ENCODE results near the gene FGFR3. TPM values are rescaled to one million over a fixed set of nuclear protein-coding genes. Genes with fewer than 3 reads are reported as not detected.

FGFR3 gene
- total and polyA plus RNA-seq, 2 of the 4 experiments (the other 2 are of a cell fraction), result 0.18 to 0.67 TPM

GRCh38 chr4:1815096-1815996 is 22.3 kb downstream of the FGFR3 start:
- no peaks in the 10 kb centered on the region; the same call in 1 of the 2 replicates for H3K4me1 ChIP-seq (ENCODE audit: control insufficient read depth, insufficient read depth, low read length)
- intact Hi-C loops (cut with micrococcal nuclease) (no loop called here), dilution Hi-C loops (cut with HindIII; ENCODE audit: low sequenced_read_pairs, unreplicated experiment) (no loop called here), in situ Hi-C loops (cut with MboI; ENCODE audit: low sequenced_read_pairs) (no loop called here)
- no peaks in the 10 kb centered on the region for H3K9me3 ChIP-seq (ENCODE audit: control insufficient read depth, insufficient read depth, low read length)
- H2AFZ ChIP-seq (replicated peaks; ENCODE audit: low read length, poor library complexity), result no peak overlapping the region
- no peak overlapping the region for H3K4ac ChIP-seq (ENCODE audit: low read depth, low read length)
- WGBS, 2 experiments (ENCODE audit: extremely low coverage in 2 of 2, insufficient read length in 1 of 2), result 93% methylated on average over 24 of the region's 34 CpGs; no CpG with 5 or more reads in 1 of the 2 experiments
- H2BK5ac ChIP-seq (ENCODE audit: low read depth, low read length, poor library complexity, severe bottlenecking), result no peak overlapping the region
- no peak overlapping the region for H4K5ac ChIP-seq (ENCODE audit: low read depth, low read length)
- no peak overlapping the region for H4K8ac ChIP-seq (ENCODE audit: low read depth in 2 of 2, low read length in 2 of 2)
- H3K18ac ChIP-seq (ENCODE audit: low read depth, low read length), result no peak overlapping the region
- H3K79me1 ChIP-seq (ENCODE audit: low read depth in 1 of 2, low read length in 2 of 2), result no peaks in the 10 kb centered on the region
- H2AK9ac ChIP-seq (replicated peaks; ENCODE audit: low read depth, low read length, poor library complexity), result no peak overlapping the region
- peaks cover 9% of the 10 kb centered on the region for H4K20me1 ChIP-seq (ENCODE audit: insufficient read depth, low read length)
- H3K36me3 ChIP-seq (ENCODE audit: control insufficient read depth, insufficient read depth, low read length), result peaks cover 45% of the 10 kb centered on the region
- H3K56ac ChIP-seq (ENCODE audit: extremely low read depth, insufficient read depth, low read length), result no peak overlapping the region
- no peak overlapping the region for H2BK120ac ChIP-seq (ENCODE audit: low read depth, low read length)
- no peak overlapping the region for H2BK20ac ChIP-seq (ENCODE audit: low read depth, low read length)
- no peak overlapping the region for H3K9ac ChIP-seq (ENCODE audit: low read depth, low read length)
- no peak for DNase-seq
- no peak overlapping the region for H2BK15ac ChIP-seq (ENCODE audit: low read depth, low read length)
- no peak overlapping the region for H3K4me3 ChIP-seq (ENCODE audit: insufficient read depth, low read depth, low read length)
- POLR2A ChIA-PET (ENCODE audit: unreplicated experiment), result no interaction called here
- H3K23ac ChIP-seq (ENCODE audit: low read depth, low read length), result no peak overlapping the region
- H3K27me3 ChIP-seq (ENCODE audit: control insufficient read depth, insufficient read depth, low read length), result no peaks in the 10 kb centered on the region
- no peak for ATAC-seq (ENCODE audit: low read depth)
- no peak overlapping the region for H4K91ac ChIP-seq (ENCODE audit: insufficient read depth, low read depth, low read length)
- H3K14ac ChIP-seq (replicated peaks; ENCODE audit: low read depth, low read length), result no peak overlapping the region
- no peaks in the 10 kb centered on the region for H3K9me1 ChIP-seq (ENCODE audit: insufficient read depth, low read length)
- no TSS peak for BruUV-seq (replicated peaks)
- no peak overlapping the region for H3K27ac ChIP-seq (ENCODE audit: insufficient read depth, low read length)
- no peak overlapping the region for H3K4me2 ChIP-seq (ENCODE audit: low read depth, low read length)
- TF ChIP-seq BHLHE40 (IDR thresholded peaks at IDR 0.05; ENCODE audit: low read depth, low read length) (no peak), ELK1 (IDR thresholded peaks at IDR 0.05; ENCODE audit: borderline replicate concordance, low read depth, low read length) (no peak), POLR2A (IDR thresholded peaks at IDR 0.05; ENCODE audit: low read depth, low read length) (no peak), NFE2L2 (IDR thresholded peaks at IDR 0.05; ENCODE audit: low read depth, low read length) (no peak), RFX5 (IDR thresholded peaks at IDR 0.05; ENCODE audit: low read depth, low read length) (no peak), MAFK (IDR thresholded peaks at IDR 0.05; ENCODE audit: low read depth, low read length) (no peak), USF2 (IDR thresholded peaks at IDR 0.05; ENCODE audit: low read depth, low read length) (no peak)
- CTCF ChIA-PET, result no interaction called here
- no peak overlapping the region for H2AK5ac ChIP-seq (ENCODE audit: low read depth, low read length)
